ENCODE measurements around the gene ATG9B.

DNA sequence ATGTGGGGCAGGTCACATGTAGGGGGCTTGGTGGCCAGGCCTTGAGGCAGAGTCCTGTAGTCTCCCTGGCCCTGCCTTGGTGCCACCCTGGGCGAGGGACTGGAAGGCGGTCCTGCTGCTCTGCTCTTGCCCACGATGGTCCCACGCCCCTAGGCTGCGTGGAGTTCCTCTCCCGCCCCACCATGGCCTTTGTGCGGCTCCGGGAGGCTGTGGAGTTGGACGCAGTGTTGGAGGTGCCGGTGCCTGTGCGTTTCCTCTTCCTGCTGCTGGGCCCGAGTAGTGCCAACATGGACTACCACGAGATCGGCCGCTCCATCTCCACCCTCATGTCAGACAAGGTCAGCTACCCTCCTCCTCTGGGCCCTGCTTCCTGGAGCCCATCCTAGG lies 46.3 kb upstream of the ATG9B start:
- no peak for TF ChIP-seq ZBTB46 (CRISPR knock-in tag; IDR thresholded peaks at IDR 0.05; ENCODE audit: borderline replicate concordance)
- TF ChIP-seq ZNF839 (CRISPR knock-in tag; IDR thresholded peaks at IDR 0.05; ENCODE audit: borderline replicate concordance) = no peak
